HG02884 (cell line): ENCODE results near the gene KCNQ1.

Experiments used
- ATAC-seq: cut with Tn5 transposase; IDR thresholded peaks from one replicate; pipeline ENCODE4 v1.9.1; 2021; ENCODE audit warnings: mild to moderate bottlenecking, moderate library complexity; ENCODE audit not compliant: unreplicated experiment

The KCNQ1 gene

GRCh38 chr11:2797121-2797711 is 352.4 kb downstream of the KCNQ1 start:
- ATAC-seq: no peak

DNA sequence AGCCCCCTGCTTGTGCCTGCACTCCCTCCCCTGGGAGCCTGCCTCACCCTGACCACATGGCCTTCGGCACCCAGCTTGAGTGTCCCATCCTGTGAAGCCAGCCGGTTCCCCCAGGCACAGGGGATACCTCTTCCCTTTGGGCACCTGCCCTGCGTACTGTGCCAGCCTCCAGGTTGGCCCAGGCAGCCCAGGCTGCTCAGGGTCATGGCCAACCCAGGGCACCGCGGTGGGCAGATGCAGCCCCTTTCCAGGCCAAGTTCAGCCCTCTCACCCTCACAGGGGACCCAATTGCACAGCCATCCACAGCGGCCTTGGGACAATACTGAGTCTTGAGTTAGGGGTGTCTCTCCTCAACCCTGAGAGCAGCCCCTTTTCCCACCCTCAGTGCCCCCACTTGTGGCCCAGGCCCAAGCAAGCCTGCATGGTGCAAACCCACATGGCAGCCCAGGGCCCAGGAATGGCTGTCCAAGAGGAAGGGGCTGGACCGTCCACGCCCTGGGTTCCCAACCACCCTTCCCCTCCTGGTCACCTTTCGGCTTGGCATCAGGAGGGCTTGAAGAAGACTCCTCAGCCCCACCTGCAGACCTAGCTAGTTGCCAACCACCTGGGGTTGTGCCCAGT is 353.0 kb downstream of the KCNQ1 start:
- ATAC-seq: no peak

GRCh38 chr11:2798951-2799761 is 354.3 kb downstream of the KCNQ1 start:
- no peak for ATAC-seq

- ATAC-seq: no peak
These were observed 355.3 kb downstream of the KCNQ1 start for GRCh38 chr11:2799881-2800654.

DNA sequence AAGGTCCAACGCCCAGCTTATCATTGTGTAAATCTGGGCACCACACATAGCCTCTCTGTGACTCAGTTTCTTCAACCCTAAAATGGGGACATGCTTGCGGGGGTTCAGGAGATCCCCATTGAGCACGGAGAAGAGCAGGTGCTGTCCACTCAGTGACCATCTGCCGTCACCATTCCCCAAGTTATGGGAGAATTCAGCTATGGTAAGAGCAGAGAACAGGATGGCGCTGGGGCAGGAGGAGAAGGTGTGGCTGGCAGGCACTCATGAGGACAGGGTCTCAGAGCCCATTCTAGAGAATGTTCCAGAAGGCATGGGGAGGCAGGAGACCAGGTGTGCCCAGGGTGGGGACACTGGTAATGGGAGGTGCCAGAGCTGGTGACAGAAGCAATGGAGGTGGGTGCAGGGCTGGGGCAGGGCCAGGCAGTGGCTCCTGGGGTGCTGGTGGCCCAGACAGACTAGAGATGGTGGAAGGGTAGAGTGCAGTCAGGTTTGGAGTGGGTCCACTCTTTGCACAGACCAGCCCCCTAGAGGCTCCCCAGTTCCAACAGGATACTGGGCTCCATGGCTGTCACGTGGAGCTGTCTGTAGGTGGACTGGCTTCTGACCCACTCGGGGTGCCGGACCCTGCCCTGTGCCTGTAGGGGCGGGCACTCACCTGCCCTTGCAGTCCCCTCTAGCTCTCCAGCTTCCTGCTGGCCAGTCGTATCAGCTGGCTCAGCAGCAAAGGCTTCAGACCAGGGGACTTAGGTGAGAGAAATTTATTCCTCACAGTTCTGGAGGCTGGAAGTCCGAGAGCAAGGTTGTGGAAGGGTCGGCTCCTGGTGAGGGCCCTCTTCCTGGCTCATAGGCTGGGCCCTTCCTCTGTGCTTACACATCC is 356.1 kb downstream of the KCNQ1 start:
- no peak for ATAC-seq

GRCh38 chr11:2801711-2802388 is 357.0 kb downstream of the KCNQ1 start:
- ATAC-seq: no peak

DNA sequence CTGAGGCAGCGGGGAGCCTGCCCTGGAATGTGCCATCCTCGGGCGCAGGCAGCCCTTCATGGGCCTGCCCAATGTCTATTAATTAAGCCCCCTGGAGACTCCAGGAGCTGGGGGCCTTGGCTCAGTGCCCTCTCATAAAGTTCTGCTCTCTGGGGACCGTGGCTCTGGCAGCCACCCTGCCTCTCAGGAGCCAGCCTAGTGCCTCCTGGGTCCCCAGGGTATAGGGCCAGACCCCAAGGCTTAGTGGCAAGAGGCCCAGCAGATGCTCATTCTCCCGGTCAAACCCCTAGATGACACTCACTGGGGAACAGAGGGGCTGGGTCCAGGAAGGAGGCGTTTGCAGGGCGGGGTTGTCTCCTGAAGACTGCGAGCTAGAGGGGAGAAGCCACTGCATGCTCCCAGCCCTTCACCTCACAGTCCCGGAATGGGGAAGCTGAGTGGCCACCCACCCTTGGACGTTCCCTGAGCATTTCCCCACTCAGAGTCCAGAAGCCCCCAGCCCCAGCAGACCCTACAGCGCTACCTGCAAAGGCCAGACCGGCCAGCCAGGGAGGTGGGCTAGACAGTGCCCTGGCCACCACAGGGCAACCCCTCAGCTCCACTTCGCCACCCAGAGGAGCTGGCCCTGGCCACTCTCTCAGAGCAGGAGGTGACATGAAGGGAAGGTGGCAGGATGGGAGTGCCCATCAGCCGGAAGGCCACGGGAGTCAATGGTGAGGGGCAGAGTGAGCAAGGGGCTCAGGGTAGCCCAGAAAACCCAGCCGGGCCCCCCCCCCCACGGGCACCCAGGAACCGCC is 357.8 kb downstream of the KCNQ1 start:
- ATAC-seq: no peak

DNA sequence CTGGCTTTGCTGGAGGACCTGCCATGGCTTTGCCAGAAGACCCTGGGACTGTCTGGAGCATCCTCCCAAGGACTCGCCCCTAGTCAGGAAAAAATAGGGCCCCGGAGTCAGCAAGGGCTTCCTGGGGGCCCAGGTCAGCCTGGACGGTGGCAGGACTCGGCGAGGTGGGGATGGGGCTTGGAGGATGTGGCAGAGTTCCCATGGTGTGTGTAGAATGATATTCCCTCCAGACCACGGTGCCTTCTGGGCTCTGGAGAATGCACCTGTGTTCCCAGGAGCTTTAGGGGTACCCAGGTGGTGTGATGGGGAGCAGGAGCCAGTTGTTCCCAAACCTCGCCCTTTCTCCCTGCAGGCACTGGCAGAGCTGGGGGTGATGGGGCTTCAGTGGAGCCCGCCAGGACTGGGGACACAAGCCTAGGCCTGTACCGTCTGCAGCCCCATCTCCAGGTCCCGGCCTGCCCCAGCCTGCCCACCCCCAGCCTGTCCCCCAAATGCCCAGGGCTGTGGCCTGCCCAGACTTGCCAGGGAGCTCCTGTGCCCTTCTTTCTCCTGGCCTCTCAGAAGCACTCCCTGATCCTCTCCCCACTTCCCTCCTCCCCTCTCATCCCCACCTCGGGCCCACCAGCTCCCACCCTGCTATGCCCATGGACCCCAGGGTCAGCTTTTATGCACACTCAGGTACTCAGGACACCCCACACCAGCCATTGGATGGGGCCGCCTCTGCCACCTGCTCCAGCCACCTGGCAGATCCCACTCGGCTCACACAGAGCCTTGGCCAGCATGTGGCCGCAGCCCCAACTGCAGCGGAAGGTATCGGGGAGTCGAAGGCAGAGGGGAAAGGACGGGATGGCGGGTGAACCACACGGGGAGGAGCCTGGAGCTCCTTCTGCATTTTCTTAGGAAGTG is 358.6 kb downstream of the KCNQ1 start:
- no peak for ATAC-seq

- no peak for ATAC-seq
These were observed 359.4 kb downstream of the KCNQ1 start for GRCh38 chr11:2804189-2804588.

DNA sequence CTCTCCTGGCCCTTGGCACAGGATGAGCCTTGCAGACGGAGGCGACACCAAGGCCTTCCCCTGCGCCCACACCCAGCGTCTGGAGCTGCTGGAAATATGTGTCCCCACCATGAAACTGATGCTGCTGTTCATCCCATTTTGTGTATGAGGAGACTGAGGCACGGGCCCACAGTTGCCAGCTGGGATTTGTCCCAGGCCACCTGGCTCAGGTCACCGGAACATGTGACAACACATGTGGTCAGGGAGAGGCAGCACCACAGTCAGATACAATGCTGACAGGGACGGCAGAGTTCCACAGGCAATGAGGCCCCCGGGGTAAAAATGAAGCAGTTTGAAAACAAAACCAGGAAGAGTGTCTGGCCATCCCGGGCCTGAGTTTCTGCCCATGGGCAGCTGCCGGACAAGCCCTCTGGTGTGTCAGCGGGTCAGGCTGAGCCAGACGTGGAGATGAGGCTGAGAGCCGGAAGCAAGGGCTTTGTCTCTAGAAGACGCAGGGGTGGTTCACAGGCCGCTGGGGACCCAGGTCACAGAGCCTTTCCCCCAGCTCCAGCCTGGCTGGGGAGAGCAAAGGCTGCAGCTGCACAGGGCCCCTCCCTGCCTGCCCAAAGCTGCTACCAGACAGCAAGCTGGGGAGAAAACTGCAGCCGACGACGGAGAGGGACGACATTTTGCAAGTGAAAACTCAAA is 360.0 kb downstream of the KCNQ1 start:
- no peak for ATAC-seq

- no peak for ATAC-seq
These were observed 360.7 kb downstream of the KCNQ1 start for GRCh38 chr11:2805388-2806056.

DNA sequence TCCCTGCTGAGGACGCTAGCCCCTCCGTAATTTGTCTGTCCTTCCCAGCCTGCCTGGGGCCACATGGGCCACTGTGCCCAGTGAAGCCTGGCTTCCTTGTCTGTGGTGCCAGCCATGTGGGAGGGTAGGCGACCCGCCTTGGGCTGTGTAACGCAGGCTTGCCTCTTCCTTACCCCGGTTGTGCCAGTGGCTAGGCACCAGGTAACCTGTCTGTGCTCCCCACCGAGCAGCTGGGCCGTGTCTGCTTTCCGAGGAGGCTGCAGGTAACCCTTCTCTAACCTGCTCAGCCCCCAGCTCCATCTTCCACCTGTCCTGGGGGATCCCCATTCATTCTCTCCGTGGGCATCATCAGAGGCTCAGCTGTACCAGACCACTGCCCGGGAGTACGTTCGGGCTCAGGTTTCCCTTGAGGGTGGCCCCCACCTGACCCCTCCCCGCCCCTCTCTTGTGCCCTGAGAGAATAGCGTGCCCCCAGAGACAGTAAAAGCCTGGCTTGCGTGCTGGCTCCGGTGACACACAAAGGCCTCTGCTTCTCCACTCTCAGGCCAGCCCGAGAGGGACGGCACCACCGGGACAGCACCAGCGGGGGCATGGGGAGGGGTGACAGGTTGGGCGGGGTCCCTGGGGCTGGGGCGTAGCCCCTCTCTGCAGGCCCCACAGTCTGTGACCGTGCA is 361.7 kb downstream of the KCNQ1 start:
- ATAC-seq: no peak

- no peak for ATAC-seq
These were observed 362.3 kb downstream of the KCNQ1 start for GRCh38 chr11:2807025-2807681.

GRCh38 chr11:2807801-2808241 is 363.0 kb downstream of the KCNQ1 start:
- no peak for ATAC-seq
